GM19351 (cell line): ENCODE results near the gene EPHB1.

Experiments used
- ATAC-seq: cut with Tn5 transposase; IDR thresholded peaks from one replicate; pipeline ENCODE4 v1.9.1; 2021; ENCODE audit warnings: mild to moderate bottlenecking, moderate library complexity; ENCODE audit not compliant: unreplicated experiment

Gene EPHB1

GRCh38 chr3:134840459-134840858 is 45.4 kb downstream of the EPHB1 start:
- ATAC-seq, result no peak

- ATAC-seq, result no peak
Observed at GRCh38 chr3:134846084-134846483, 51.0 kb downstream of the EPHB1 start.

GRCh38 chr3:134846911-134847317 is 51.9 kb downstream of the EPHB1 start:
- ATAC-seq, result no peak

- no peak for ATAC-seq
Observed at GRCh38 chr3:134847349-134847748, 52.3 kb downstream of the EPHB1 start.

GRCh38 chr3:134849561-134849960 is 54.5 kb downstream of the EPHB1 start:
- no peak for ATAC-seq

- ATAC-seq, result no peak
Observed at GRCh38 chr3:134850761-134851160, 55.7 kb downstream of the EPHB1 start.

GRCh38 chr3:134852132-134852531 is 57.1 kb downstream of the EPHB1 start:
- ATAC-seq, result no peak

- peak; percentile 94 for ATAC-seq
Observed at GRCh38 chr3:134852893-134853351, 57.9 kb downstream of the EPHB1 start.

- ATAC-seq, result no peak
Observed at GRCh38 chr3:134854254-134854653, 59.2 kb downstream of the EPHB1 start.

- ATAC-seq, result no peak
Observed at GRCh38 chr3:134857356-134857755, 62.3 kb downstream of the EPHB1 start.

GRCh38 chr3:134857776-134858362 is 62.8 kb downstream of the EPHB1 start:
- ATAC-seq, result no peak

- ATAC-seq, result no peak
Observed at GRCh38 chr3:134858441-134859035, 63.5 kb downstream of the EPHB1 start.

- ATAC-seq, result no peak
Observed at GRCh38 chr3:134859341-134859740, 64.3 kb downstream of the EPHB1 start.

- no peak for ATAC-seq
Observed at GRCh38 chr3:134860141-134860540, 65.1 kb downstream of the EPHB1 start.

GRCh38 chr3:134863915-134864314 is 68.9 kb downstream of the EPHB1 start:
- ATAC-seq, result no peak

- ATAC-seq, result no peak
Observed at GRCh38 chr3:134864636-134865035, 69.6 kb downstream of the EPHB1 start.

GRCh38 chr3:134867277-134867676 is 72.2 kb downstream of the EPHB1 start:
- ATAC-seq, result no peak

- no peak for ATAC-seq
Observed at GRCh38 chr3:134869153-134869726, 74.2 kb downstream of the EPHB1 start.

- ATAC-seq, result no peak
Observed at GRCh38 chr3:134871818-134872217, 76.8 kb downstream of the EPHB1 start.

- ATAC-seq, result no peak
Observed at GRCh38 chr3:134872440-134873388, 77.7 kb downstream of the EPHB1 start.

GRCh38 chr3:134873789-134874188 is 78.7 kb downstream of the EPHB1 start:
- no peak for ATAC-seq
